NCI-H2081 (cell line): ENCODE results near the gene CYB5R3.
"Not testable (repeated sequence)": the region's sequence is repeated elsewhere in the genome, so short reads cannot be mapped to it uniquely, and the experiment has no call there.

Experiments
- DNase-seq, 2 experiments: peaks; one replicate each; lab custom pipeline; 2025; lab: John Stamatoyannopoulos, UW

CYB5R3 gene

DNA sequence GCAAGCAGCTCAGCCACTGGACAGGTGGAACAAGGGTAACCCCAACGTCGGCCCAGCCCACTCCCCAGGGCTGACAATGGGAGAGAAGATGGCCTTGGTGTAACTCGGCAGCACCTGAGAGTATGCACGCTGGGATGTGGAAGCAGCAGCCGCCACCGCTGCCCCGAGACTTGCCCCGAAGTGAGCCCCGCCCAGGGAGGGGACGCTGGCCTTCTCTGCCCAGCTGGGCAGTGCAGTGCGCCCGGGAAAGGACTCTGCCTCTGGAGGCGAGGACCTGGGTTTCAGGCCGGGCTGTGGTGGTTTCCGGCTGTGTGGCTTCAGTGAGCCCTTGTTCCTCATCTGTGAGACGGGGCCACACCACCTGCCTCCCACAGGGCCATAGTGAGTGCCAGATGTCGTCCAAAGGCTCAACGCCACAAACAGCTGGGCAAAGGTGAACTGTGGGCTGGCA, 25.9 kb downstream of the CYB5R3 start:
- DNase-seq: no peak

DNA sequence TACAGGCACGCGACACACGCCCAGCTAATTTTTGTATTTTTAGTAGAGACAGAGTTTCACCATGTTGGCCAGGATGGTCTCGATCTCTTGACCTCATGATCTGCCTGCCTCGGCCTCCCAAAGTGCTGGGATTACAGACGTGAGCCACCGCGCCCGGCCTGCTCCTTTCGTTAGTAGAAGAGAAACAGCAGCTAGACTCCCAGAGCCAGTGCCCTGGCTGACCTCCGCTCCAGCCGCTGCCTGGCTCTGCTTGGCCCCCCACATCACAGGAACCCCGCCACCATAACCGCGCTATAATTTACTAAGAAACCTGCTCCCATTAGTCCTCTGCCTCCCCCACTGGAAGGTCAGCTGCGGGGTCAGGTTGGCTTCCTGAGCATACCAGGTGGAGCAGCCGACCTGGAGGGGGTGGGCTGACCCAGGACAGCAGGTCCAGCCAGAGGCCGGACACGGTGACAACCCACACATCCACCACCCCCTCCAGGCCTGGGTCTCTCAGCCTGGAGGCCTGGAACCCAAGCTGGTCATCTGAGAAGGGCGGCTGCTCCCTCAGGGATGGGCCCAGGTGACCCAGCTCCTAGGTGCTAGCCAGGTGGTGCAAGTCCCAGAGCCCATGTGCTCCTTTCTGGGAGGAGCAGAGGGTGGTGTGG, 27.0 kb downstream of the CYB5R3 start:
- no peak for DNase-seq

DNA sequence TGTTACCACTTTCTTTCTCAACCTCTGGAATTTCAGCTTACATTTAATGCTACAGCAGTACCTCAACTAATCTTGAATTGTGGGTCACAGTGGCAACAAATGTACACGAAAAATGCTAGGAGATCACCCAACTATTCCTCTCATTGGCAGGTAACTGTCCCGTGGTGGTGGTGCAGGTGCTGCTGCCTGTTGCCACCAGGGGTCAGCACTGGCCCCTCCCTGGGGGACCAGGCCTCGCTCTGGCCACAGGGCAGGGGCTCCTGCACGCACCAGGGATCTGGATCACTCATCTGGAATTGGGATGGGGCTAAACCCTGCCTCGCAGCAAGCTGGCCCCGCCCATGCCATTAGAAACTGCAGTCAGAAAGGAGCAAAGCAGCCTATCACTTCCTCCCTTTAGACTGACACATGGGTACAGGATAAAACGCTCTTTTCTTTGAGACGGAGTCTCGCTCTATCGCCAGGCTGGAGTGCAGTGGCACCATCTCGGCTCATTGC, 27.6 kb downstream of the CYB5R3 start:
- peak; percentile 12 to 23 for DNase-seq

DNA sequence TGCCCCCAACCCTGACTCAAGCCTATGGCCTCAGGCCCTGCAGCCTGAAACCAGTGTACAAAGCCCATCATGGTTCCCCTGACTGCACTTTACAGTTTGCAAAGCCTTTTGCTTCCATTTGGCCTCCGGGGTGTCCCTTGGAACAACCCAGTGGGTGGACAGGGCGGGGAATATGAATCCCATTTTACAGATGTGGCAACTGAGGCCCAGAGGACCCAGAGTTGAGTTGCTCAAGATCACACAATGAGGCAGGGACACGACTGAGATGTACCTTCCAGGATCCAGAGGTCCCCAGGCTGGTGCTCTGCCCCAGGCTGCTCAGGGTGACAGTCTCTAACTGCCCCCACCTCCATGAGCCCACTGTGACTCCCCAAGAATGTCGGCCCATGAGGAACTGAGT, 29.1 kb downstream of the CYB5R3 start:
- DNase-seq: no peak

DNA sequence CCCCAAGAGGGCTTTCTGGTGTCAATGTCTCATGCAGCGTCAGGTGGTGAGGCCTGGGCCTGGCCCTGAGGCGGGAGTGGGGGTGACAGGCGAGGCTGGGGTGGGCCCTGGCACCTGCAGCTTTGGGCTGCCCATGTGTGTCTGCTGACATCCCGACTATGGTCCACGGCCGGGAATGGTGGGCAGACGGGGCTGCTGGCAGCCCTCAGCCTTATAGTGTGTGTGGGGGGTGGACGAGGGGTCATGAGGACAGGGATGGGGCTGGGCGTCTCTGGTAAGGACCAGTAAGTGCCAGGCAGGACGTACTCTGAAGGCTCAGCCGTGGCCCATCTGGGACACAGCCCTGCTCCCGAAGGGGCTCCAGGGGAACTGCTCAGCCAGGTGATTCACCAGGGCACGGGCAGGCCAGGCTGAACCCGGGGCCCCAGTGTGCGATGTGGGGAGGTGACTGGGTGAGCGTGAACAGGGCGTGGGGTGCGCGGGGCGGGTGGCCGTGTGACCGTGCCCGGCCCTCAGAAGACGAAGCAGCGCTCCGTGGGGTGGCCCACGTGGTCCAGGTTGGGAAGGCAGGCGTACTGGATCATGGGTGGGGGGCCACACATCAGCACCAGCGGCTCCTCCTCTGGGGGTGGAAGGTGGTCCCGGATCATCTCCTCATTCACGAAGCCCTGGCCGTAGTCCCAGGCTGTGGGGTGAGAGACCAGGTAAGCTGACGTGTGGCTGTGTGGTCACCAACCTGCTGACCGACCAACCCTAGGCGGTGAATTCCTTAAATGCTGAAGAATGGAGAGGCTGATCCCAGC, 29.7 kb downstream of the CYB5R3 start:
- DNase-seq: no peak

DNA sequence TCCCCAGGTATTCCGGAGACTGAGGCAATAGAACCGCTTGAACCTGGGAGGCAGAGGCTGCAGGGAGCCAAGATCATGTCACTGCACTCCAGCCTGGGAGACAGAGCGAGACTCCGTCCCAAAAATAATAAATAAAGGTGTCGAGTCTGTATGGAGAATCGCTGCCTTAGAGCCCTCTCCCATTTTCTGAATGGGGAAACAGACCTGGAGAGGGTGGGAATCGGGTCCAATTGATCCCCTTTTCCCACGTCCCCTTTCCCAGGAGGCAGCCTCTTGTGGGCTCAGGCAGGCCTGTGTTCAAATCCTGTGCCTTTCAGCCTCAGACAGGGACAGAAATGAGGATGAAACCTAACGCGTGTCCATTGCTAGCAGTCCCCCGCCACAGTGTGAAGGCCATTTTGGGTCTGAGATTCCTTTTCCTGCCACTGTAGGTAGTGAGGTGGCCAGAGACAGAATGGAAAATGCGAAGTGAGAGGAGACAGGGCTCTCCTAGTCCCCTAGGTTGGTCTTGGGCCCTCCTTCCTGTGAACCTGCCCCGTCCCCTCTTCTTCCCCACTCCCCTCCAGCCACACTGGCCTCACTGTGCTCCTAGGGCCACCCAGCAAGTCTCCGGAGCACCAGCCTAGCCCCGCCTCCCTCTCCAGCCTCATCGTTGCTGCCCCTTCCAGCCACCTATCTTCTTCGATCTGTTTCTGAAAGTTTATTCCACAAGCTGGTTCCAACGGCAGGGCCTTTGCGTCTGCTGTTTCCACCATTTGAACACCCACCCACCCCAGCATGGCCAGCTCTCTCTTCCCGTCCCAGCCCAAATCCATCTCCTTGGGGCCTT, 31.8 kb downstream of the CYB5R3 start:
- no peak for DNase-seq

DNA sequence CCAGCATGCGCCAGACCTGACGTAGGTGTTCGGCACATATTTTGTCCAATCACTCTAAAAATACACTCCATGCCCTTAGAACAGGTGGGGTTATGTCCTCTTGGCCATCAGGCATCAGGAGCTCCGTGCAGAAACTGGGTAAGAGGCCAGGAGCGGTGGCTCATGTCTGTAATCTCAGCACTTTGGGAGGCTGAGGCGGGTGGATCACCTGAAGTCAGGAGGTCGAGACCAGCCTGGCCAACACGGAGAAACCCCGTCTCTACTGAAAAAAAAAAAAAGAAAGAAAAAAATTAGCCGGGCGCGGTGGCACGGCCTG, 33.4 kb downstream of the CYB5R3 start:
- not testable (repeated sequence) for DNase-seq

DNA sequence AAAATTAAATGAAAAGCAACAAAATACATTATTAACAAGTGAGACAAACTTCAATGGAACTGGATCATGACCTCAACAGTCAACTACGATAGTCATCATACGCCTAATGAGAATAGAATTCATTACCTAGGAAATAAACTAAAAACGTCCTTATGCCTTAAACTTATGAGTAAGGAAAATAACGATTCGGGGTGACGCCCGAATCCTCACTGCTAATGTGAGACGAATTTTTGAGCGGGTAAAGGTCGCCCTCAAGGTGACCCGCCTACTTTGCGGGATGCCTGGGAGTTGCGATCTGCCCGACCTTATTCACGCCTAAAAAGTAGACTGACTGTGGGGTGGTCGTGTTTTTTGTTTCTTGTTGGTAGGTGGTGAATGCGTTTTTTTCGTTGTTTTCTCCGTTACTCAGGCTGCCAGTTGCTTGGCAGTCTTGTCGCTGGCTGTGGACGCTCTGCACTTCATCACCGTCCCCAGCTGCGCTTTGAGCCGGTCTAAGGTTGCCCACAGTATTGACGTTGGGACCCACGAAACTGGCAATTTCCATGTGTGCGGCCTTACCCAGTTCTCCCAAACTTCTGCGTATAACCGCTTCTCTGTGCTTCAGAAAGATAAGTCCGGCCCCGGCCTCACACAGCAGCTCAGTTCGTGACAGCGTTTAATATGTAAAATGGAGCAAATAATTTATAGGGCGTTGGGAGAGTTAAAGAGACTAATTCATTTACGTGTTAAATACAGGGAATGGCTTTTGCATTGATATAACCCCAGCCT, 33.9 kb downstream of the CYB5R3 start:
- peak; percentile 84 to 93 for DNase-seq

DNA sequence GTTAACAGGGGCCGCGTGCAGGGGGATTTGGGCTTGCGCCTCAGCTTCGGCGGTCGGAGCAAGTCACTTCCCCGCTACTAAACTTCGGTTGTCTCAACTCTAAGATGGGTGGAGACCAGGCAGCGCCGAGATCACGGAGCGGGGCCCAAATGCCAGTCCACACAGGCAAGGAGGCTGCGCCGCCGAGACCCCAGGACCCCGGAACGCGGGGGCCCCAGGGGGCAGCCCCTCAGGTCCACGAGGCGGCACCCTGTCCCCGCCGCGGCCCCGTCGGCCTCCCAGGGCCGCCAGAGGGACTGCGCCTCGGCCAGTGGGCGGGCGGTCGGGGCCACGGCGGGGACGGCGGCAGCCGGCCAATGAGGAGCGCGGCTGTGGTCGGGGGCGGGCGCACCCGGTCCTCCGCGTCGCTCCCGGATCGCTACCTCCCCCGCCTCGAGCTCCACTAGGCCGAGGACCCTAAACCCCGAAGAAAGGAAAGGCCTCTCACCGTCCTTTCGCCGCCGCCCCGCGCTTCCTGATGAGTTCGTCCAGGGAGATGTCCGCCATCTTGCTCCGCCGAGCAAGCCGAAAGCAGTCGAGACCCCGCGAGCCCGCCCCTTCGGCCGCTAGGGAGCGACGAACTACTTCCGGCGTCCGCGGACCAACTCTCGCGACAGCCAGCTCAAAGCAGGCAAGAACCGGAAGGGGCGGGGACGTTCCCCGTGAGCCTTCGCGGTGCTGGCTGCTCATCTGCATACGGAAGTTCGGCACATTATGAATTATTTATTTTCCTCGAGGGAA, 34.7 kb downstream of the CYB5R3 start, which contains the start of gene POLDIP3:
Gene POLDIP3 (minus strand): TSS at position 572 of the 780 bp plus-strand sequence. CDS start 26 bp downstream, at position 546.
- peak; percentile 95 to 96 for DNase-seq

DNA sequence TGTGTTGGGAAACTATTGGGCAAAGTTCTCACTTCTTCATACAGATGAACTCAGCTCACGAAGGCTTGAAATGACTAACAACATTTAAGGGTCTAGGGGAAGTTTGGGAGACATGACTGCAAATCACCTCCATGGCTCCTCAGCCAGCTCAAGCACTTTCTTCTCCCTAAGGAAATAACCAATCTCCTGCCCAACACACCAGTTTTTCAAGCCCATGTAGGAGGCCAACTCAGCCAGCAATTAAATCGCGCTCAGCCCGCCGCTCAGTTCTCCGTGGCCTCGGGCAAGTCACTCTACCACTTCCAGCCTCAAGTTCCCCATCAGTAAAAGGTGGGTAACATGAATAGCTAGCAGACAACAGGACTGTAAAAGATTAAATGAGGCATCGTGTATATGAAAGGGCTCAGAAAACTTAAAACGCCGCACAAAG, 35.3 kb downstream of the CYB5R3 start:
- DNase-seq: no peak

DNA sequence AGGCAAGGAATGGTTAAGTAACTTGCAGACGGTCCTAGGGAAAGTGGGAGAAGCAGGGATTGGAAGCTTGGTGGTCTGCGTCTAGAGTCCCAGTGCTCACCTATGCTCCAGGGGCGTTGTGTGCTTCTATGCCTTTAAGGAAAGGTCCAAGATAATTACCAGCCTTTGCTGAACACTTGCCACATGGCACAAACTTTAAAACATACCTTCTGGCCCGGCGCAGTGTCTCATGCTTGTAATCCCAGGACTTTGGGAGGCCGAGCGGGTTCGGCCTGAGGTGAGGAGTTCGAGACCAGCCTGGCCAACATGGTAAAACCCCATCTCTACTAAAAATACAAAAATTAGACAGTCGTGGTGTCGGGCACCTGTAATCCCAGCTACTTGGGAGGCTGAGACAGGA, 36.9 kb downstream of the CYB5R3 start:
- DNase-seq: no peak

DNA sequence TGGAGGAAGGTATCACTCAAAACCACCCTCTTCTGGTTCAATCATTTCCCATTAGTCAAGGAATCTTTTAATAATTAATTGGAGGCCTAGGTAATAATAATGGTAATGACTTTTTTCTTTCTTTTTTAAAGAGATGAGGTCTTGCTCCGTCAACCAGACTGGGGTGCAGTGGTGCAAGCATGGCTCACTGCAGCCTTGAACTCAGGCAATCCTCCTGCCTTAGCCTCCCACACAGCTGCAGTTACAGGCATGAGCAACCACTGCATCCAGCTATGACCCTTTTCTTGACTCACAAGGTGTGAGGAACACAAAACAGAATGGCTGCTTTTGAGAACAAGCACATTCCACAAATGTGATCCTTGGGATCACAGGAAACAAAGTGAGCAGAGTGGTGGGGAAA, 38.1 kb downstream of the CYB5R3 start:
- DNase-seq: no peak

DNA sequence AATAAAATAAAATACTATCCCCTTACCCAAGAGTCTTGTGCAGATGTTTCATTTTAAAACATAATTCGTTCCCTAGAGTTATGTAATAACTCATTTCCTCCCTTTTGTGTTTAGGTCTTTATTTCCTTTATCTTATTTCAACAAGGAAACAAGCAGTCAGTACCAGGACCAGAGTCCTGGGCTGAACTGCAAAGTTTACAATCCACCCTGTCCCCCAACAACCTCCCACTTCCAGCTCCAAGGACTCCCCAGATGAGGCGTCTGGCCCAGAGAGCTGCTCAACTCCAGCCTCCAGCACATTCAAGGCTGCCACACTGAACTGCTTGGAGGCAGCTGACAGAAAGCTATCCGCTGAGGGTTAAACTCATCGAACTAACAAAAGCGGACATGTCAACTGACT, 39.0 kb downstream of the CYB5R3 start:
- no peak for DNase-seq

DNA sequence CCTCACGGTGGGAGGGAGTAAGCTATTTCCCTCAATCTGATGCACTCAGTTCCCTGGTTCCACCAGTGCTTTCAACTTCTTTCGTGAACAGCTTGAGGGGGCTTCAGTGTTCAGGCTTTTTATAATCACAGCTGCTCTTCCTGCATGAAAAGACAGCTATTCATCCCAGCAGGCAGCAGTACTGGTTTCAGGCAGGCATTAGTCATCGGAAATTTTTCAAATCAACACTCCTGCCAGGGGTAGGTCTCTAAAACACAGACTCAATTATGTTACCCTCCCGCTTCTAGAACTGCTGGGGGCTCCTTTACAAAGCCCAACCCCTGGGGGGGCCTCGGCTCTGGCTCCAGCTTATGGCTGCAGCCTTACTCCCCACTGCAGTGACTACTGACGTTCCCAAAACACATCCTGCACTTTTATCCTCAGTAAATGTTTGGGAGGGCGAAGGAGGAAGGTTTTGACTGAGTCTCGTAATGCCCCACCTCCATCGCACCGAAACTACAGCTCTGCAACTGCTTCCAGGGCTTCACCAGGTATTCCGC, 40.3 kb downstream of the CYB5R3 start:
- peak; percentile 10 to 26 for DNase-seq

DNA sequence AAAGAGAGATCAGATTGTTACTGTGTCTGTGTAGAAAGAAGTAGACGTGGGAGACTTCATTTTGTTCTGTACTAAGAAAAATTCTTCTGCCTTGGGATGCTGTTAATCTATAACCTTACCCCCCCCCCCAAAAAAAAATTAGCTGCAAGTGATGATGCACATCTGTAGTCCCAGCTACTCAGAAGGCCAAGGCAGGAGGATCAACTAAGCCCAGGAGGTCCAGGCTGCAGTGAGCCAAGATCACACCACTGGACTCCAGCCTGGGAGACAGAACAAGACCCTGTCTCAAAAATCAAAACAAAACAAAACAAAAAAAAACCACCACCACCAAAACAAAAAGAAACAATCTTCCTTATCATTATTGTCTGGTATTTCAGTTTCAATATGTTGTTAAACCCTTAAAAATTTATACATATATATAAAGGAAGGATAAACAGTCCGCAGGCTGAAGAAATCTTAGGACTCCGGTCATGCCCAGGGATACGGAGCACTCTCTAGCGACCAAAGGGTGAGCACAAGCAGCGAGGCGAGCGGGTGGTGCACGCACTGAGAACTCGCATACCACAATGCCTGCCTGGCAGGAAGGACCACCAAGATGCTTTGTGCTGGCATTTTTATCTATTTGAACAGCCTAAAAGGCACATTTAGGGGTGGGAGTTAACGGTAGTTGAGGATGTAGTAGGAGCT, 40.9 kb downstream of the CYB5R3 start:
- no peak for DNase-seq

DNA sequence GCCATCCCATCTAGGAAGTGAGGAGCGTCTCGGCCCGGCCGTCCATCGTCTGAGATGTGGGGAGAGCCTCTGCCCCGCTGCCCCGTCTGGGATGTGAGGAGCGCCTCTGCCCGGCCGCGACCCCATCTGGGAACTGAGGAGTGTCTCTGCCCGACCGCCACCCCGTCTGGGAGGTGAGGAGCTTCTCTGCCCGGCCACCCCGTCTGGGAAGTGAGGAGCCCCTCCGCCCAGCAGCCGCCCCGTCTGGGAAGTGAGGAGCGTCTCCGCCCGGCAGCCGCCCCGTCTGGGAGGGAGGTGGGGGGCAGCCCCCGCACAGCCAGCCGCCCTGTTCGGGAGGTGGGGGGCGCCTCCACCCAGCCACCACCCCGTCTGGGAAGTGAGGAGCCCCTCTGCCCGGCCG, 41.6 kb downstream of the CYB5R3 start:
- not testable (repeated sequence) for DNase-seq

DNA sequence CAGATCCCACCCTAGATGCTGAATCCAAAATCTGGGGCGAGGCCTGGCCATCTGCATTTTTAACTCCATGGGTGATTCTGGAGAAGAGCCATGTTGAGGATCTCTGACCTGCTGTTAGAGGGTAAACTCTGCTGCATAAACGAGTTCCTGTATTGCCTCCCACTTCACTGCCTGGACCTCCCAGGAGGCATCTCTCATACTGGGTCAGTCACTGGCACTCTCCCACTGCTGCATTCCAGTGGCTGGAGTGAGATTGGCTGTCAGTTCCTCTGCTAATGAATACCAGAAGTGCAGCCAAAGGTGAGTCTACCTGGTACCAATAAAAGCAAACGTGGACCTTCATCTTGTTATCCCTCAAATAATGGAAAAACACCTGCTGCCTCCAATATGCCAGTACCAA, 44.8 kb downstream of the CYB5R3 start:
- no peak for DNase-seq

DNA sequence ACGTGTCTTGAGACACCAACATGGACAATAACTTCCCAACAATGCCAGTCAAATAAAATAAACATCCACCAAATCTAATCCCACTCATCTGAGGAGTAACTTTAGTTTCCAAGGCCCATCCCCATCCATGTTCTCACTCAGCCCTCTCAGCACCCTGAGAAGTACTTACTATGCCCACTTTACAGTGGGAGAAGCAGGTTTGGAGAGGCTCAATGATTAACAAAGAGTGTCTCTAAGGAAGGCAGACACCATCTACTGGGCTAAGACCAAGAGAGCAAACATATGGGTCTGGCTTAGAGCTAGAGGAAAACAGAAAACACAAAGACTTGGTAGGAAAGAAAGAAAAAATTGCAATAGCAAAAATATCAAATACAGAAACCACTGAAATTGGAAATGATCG, 45.8 kb downstream of the CYB5R3 start:
- no peak for DNase-seq

DNA sequence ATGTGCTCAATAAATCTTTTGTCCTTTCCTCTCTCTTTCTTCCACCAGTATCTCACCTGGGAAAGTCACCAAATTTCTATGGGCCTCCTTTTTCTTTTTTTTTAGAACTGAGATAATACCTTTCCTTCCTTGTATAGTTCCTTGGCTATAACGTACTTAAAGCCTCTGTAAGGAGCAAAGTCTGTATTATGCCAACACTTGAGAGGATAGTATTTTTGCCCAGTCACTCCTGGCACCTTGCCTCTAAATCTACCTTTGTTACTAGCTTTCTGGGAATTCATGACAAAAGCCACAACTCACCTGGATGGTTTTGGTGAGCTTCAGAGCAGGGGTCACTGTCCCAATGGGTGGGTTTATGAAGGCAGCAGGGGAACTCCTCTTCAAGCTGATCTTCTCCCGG, 46.7 kb downstream of the CYB5R3 start:
- no peak for DNase-seq

DNA sequence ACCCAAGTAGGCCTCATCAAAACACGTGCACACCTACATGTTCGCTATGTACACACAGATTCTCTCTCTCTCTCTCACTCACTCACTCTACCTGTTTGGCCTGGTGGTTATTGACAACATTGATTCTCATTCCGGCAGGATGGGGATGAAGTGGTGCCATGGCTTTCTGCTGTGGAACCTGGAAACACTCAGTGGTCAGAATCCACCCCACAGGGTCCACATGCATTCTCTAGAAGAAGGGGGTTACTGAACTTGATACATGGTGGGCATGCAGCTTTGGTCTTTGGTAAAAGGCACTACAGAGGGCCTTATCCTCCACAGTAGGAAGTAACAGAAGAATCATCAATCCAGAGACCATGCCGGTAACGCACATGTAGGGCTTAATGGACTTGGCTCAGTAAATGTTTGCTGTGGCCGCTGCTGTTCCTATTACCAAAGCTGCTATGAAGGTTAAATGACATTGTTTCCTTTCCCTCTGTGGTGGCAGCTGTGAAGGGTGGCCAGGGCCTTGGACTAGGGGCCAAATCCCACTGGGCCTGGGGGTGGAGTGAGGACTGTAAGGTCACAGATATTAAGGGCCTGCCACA, 47.2 kb downstream of the CYB5R3 start:
- DNase-seq: no peak
